Measurements from ENCODE around the gene ARL4A. TPM values are rescaled to one million over a fixed set of nuclear protein-coding genes. Genes with fewer than 3 reads are reported as not detected.

Gene ARL4A
- total RNA-seq, 1 experiment from 2014 or later, result 39.4 TPM

DNA sequence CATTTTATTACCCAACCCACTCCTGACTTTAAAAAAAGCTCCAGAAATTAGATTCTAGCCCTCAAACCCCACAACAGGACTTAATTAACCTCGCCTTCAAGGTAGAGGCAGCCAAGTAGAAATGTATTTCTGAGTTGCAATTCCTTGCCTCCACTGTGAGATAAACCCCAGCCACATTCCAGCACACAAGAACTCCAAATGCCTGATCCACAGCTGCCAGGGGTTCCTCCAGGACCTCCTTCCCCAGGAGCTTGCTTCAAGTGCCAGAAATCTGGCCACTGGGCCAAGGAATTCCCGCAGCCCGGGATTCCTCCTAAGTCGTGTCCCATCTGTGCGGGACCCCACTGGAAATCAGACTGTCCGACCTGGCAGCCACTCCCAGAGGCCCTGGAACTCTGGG is 25.9 kb upstream of the ARL4A start:
- no peak overlapping the region for H4K8ac ChIP-seq (replicated peaks; ENCODE audit: insufficient read length, low read depth, low read length)
- H3K36me3 Mint-ChIP-seq (ENCODE audit: insufficient read depth in 1 of 3, low read depth in 3 of 3), result peaks cover 0 to 7% (median 4%) of the 10 kb centered on the region in 3 experiments; a peak in 3 of 7 replicates
- no CpG with 5 or more reads among the region's 6 CpGs for WGBS (ENCODE audit: extremely low coverage, insufficient read length, low lambda C conversion rate)
- no peak overlapping the region for H2AK5ac ChIP-seq (ENCODE audit: insufficient read length, low read length)
- H3K27me3 ChIP-seq (ENCODE audit: insufficient read depth, low read length), result no peaks in the 10 kb centered on the region
- no peak overlapping the region for H3K4ac ChIP-seq (ENCODE audit: low read depth, low read length)
- no peak for DNase-seq
- TF ChIP-seq, protein P1, sequence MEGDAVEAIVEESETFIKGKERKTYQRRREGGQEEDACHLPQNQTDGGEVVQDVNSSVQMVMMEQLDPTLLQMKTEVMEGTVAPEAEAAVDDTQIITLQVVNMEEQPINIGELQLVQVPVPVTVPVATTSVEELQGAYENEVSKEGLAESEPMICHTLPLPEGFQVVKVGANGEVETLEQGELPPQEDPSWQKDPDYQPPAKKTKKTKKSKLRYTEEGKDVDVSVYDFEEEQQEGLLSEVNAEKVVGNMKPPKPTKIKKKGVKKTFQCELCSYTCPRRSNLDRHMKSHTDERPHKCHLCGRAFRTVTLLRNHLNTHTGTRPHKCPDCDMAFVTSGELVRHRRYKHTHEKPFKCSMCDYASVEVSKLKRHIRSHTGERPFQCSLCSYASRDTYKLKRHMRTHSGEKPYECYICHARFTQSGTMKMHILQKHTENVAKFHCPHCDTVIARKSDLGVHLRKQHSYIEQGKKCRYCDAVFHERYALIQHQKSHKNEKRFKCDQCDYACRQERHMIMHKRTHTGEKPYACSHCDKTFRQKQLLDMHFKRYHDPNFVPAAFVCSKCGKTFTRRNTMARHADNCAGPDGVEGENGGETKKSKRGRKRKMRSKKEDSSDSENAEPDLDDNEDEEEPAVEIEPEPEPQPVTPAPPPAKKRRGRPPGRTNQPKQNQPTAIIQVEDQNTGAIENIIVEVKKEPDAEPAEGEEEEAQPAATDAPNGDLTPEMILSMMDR (conservative IDR thresholded peaks at IDR 0.05), result no peak
- H2BK15ac ChIP-seq (ENCODE audit: low read depth, low read length), result no peak overlapping the region
- no peak overlapping the region for H3K4me2 ChIP-seq (ENCODE audit: insufficient read depth, insufficient read length, low read length)
- H3K56ac ChIP-seq (ENCODE audit: insufficient read length, low read depth, low read length), result no peak overlapping the region
- no peak overlapping the region for H2AFZ ChIP-seq (ENCODE audit: low read length)
- H2BK20ac ChIP-seq (ENCODE audit: low read depth, low read length, poor library complexity, severe bottlenecking), result no peak overlapping the region
- H3K14ac ChIP-seq (ENCODE audit: insufficient read depth, low read length), result no peak overlapping the region
- no peaks in the 10 kb centered on the region for H3K27me3 Mint-ChIP-seq (ENCODE audit: low read depth)
- peaks cover 5 to 6% of the 10 kb centered on the region in 2 experiments; a peak in 4 of 5 replicates for H3K9me3 Mint-ChIP-seq
- no peak overlapping the region for H3K23ac ChIP-seq (ENCODE audit: insufficient read length, low read depth, low read length)
- no peak overlapping the region for H3K27ac Mint-ChIP-seq
- H3K9ac ChIP-seq (ENCODE audit: extremely low read depth, insufficient read length, low read length), result no peak overlapping the region
- no peak overlapping the region for H2BK12ac ChIP-seq (ENCODE audit: insufficient read length, low read depth, low read length)
- H2BK120ac ChIP-seq (ENCODE audit: low read depth, low read length, poor library complexity, severe bottlenecking), result no peak overlapping the region
- H4K91ac ChIP-seq (ENCODE audit: insufficient read length, low read depth, low read length), result no peak overlapping the region
- H3K79me2 ChIP-seq (ENCODE audit: insufficient read depth, low read length), result no peaks in the 10 kb centered on the region
- H3K79me1 ChIP-seq (ENCODE audit: insufficient read depth, low read depth, low read length, poor library complexity, severe bottlenecking), result no peaks in the 10 kb centered on the region
- H4K20me1 ChIP-seq (ENCODE audit: control insufficient read depth, insufficient read depth, insufficient read length), result no peaks in the 10 kb centered on the region
- peaks cover 7 to 8% of the 10 kb centered on the region in 2 experiments; a peak in 3 of 4 replicates for H3K4me1 Mint-ChIP-seq
- H3T11ph ChIP-seq (ENCODE audit: low read length), result no peak overlapping the region
- no peak overlapping the region for H4K5ac ChIP-seq (ENCODE audit: insufficient read length, low read depth, low read length)
- H3K27ac ChIP-seq (ENCODE audit: insufficient read length, low read depth, low read length), result no peak overlapping the region
- H3K23me2 ChIP-seq (ENCODE audit: insufficient read length, low read depth, low read length, poor library complexity, severe bottlenecking), result no peaks in the 10 kb centered on the region
- H3K18ac ChIP-seq (ENCODE audit: insufficient read length, low read depth, low read length), result no peak overlapping the region
- H3K9me3 ChIP-seq (ENCODE audit: control insufficient read depth, low read depth, low read length), result no peaks in the 10 kb centered on the region
- H2BK5ac ChIP-seq (ENCODE audit: insufficient read length, low read length), result no peak overlapping the region
- H3K4me3 Mint-ChIP-seq, result no peak overlapping the region
- no peaks in the 10 kb centered on the region; the same call in 1 of the 2 replicates for H3K4me1 ChIP-seq (ENCODE audit: insufficient read depth, low read length)

All from H9 (cell line).